Ascending aorta (tissue), 2 donors: ENCODE data around the gene C1QTNF1. TPM values are rescaled to one million over a fixed set of nuclear protein-coding genes. Genes with fewer than 3 reads are reported as not detected.
A peak's percentile ranks its signal among the peaks of the same experiment; 100 is the strongest.

Experiments used
- DNase-seq, 2 donors: peaks; one replicate each; pipeline ENCODE4 v3.0.0-alpha.2; 2019; ENCODE audit warnings: low spot score in 2 of 2
- H3K27ac ChIP-seq, 2 donors: fragments of 200-600 bp; sonication (generic); one replicate each; pipeline ENCODE4 v1.5.1; 2016 to 2017; ENCODE audit warnings: mild to moderate bottlenecking in 1 of 2
- H3K27me3 ChIP-seq: fragments of 200-600 bp; sonication (generic); one replicate; pipeline ENCODE4 v1.5.1; 2017
- H3K36me3 ChIP-seq, 2 donors: fragments of 200-600 bp; sonication (generic); one replicate each; pipeline ENCODE4 v1.5.1; 2016
- H3K4me1 ChIP-seq, 2 donors: fragments of 200-600 bp; sonication (generic); one replicate each; pipeline ENCODE4 v1.5.1; 2016 to 2017; ENCODE audit warnings: mild to moderate bottlenecking in 1 of 2
- H3K4me3 ChIP-seq, 2 donors: fragments of 200-600 bp; sonication (generic); one replicate each; pipeline ENCODE4 v1.5.1; 2016 to 2017; ENCODE audit warnings: mild to moderate bottlenecking in 1 of 2
- H3K9me3 ChIP-seq, 2 donors: fragments of 200-600 bp; sonication (generic); one replicate each; pipeline ENCODE4 v1.5.1; 2016
- intact Hi-C: fragments of 100-400 bp; cut with DNase I; formaldehyde crosslinking; loops from one replicate; pipeline ENCODE4 v1.15.1; 2023
- total RNA-seq: library from RNA; depleted of rRNA; stranded (reverse); fragments of >200 nt; gene quantifications from one replicate; pipeline ENCODE4 v1.1.0, GENCODE V29; 2016
- TF ChIP-seq, protein P1 (sequence below), 3 experiments: fragments of 200-600 bp in 2 of 3; fragments of 450-650 bp in 1 of 3; sonication (generic) in 2 of 3; IDR thresholded peaks; one replicate each; pipeline ENCODE4 v1.5.1; 2016 to 2019; ENCODE audit warnings: antibody characterized with exemption in 3 of 3, mild to moderate bottlenecking in 1 of 3, moderate library complexity in 1 of 3

C1QTNF1 gene
- total RNA-seq, 1 donor from 2014 or later: 435 TPM

DNA sequence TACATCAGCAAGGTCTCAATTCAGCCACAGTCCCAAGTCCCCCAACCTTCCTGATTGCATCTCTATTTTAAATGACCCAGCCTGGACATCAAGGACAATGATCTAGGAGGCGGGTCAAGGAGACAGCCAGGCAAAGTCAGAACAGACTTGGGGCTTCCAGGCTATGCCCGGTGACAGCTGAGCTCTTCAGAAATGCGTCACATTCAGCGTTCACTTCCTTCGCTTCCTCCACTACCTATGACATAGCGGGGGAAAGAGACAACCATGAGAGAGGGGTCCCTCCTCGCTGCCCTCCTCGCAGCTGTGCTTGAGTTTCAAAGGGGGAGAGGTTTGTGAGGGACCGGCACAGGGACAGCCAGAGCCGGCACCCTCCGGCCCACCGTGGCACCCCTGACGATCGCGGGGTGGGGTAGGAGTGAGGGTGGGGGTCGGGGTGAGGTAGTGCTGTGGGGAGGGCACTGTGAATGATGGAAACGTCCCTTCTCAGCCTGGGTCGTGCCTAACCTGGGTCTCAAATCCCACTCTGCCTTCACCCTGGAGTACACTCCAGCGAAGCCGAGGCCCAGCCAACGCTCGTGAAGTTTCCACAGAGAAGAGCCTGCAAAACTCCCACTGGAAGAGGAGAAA lies 31.9 kb upstream of the C1QTNF1 start:
- H3K9me3 ChIP-seq: no peaks in the 10 kb centered on the region
- peak in 1 of 2 donors; percentile 55 for DNase-seq
- peaks cover 2 to 7% of the 10 kb centered on the region in 2 donors for H3K4me1 ChIP-seq
- TF ChIP-seq, protein P1, sequence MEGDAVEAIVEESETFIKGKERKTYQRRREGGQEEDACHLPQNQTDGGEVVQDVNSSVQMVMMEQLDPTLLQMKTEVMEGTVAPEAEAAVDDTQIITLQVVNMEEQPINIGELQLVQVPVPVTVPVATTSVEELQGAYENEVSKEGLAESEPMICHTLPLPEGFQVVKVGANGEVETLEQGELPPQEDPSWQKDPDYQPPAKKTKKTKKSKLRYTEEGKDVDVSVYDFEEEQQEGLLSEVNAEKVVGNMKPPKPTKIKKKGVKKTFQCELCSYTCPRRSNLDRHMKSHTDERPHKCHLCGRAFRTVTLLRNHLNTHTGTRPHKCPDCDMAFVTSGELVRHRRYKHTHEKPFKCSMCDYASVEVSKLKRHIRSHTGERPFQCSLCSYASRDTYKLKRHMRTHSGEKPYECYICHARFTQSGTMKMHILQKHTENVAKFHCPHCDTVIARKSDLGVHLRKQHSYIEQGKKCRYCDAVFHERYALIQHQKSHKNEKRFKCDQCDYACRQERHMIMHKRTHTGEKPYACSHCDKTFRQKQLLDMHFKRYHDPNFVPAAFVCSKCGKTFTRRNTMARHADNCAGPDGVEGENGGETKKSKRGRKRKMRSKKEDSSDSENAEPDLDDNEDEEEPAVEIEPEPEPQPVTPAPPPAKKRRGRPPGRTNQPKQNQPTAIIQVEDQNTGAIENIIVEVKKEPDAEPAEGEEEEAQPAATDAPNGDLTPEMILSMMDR (IDR thresholded peaks at IDR 0.05): no peak
- no peaks in the 10 kb centered on the region for H3K27me3 ChIP-seq
- no peak overlapping the region for H3K4me3 ChIP-seq
- intact Hi-C loops: loop anchor here (2.0 to 5.0 kb wide), 2 partner anchors 51 to 400 kb away; no protein-coding TSS in a partner anchor
- H3K27ac ChIP-seq: no peak overlapping the region
- peaks cover 58 to 65% of the 10 kb centered on the region in 2 donors for H3K36me3 ChIP-seq

DNA sequence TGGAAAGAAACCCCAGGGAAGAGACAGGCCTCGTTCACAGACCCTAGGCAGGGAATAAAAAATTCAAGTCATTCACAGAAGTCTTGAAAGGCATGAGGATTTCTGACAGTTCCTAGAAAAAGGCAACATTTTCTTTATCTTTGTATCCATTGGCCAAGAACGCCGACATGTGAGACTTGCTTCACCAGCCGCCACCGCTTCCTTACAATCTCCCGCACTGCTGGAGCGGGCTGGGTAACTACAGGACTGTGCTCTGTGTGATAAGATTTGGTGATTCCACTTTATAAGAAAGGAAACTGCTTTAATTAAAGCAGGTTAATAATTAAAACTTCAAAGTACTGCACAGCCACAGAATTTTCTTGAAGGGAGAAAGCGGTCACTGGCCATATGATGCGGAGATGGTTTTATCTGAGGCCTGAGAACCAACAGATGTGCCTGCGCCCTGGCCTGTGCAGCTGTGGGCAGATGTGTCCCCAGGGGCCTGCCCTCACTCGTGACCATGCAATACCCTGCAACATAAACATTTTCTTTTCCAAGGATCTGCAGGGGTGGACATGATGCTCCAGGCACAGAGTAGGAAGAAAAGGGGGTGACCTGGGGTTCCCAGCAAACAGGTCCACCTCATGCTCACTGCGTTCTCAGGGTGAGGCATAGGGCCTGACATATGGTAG lies 31.3 kb upstream of the C1QTNF1 start:
- Histone ChIP-seq H3K9me3 (no peaks in the 10 kb centered on the region), H3K27me3 (no peaks in the 10 kb centered on the region), H3K36me3 (peaks cover 64 to 72% of the 10 kb centered on the region in 2 donors), H3K27ac (no peak overlapping the region), H3K4me3 (no peak overlapping the region), H3K4me1 (peaks cover under 1 to 10% of the 10 kb centered on the region in 2 donors)
- no peak for DNase-seq
- TF ChIP-seq, protein P1 (IDR thresholded peaks at IDR 0.05): no peak
- intact Hi-C loops: loop anchor here (2.0 to 5.0 kb wide), 2 partner anchors 50 to 400 kb away; no protein-coding TSS in a partner anchor

DNA sequence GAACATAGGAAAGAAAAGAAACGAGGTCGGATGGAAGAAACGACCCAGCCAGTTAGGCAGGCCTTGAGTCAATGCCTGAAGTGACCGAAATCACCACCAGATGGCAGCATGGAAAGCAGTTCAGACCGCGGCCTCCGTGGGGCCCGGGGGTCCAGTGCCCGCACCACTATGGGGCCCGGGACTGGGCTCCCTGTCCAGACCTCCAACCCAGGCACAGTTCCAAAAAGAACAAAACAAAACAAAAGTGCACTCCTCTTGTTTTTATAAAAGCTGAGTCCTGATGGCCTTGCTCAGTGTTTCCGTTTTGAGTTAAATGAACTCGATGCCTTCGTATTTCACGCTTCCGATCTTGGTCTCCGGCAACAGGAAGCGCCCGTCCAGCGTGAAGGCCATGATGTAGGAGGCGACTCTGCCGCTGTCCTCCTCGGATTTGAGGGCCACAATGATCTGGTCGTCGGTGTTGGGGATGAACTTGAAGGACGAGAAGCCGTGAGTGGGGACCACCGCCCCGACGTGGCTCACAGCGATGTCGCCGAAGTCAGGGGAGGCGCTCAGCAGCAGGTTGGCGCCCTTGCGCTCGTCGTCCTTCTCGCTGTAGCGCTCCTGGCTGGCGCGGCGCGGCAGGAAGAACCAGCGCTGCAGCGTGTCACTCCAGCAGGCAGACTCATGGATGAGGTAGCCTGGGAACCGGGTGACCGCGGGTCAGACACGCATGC lies 30.6 kb upstream of the C1QTNF1 start:
- intact Hi-C loops: loop anchor here (2.0 to 5.0 kb wide), 2 partner anchors 49 to 399 kb away; no protein-coding TSS in a partner anchor
- no peaks in the 10 kb centered on the region for H3K9me3 ChIP-seq
- DNase-seq: peak in 1 of 2 donors; percentile 73
- peaks cover 64 to 72% of the 10 kb centered on the region in 2 donors for H3K36me3 ChIP-seq
- no peak overlapping the region for H3K4me3 ChIP-seq
- TF ChIP-seq, protein P1 (IDR thresholded peaks at IDR 0.05): peak; percentile 57 to 82 (median 72)
- no peak overlapping the region for H3K27ac ChIP-seq
- H3K4me1 ChIP-seq: peaks cover 0 to 14% of the 10 kb centered on the region in 2 donors
- H3K27me3 ChIP-seq: no peaks in the 10 kb centered on the region

DNA sequence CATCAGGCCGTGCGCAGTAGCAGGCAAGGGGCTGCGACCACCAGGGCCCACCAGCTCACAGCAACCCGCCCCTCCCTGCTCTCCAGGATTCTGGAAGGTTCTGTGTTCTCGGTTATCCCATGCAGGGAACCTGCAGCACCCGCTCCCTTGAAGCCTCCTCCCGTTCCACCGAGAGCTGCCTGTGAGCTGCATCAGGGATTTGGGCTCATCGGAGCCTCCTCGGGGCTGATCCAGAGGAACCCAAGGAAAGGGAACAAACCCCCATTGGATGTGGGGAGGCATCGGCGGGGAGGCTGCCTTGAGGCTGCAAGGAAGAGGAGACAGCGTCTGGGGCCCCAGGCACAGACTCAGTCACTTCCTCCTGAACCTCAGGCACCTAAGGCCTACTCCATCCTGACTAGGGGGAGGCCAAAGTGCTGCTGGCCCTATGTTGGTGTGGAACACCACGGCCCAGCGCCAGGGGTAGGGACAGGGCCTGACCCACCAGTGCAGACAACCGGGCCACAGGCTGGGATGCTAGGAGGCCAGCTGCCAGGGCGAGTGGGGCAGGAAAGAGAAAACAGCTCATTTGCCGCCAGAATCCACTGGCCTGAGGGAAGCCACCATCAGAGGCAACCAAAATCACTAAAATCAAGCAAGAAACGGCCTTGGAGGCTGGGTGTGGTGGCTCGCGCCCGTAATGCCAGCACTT lies 29.8 kb upstream of the C1QTNF1 start:
- Histone ChIP-seq H3K9me3 (no peaks in the 10 kb centered on the region), H3K36me3 (peaks cover 64 to 72% of the 10 kb centered on the region in 2 donors), H3K4me3 (no peak overlapping the region), H3K27ac (no peak overlapping the region), H3K27me3 (no peaks in the 10 kb centered on the region), H3K4me1 (peaks cover 0 to 21% of the 10 kb centered on the region in 2 donors)
- DNase-seq: peak in 1 of 2 donors; percentile 60
- TF ChIP-seq, protein P1 (IDR thresholded peaks at IDR 0.05): no peak
- intact Hi-C loops: loop anchor here (2.0 to 5.0 kb wide), 2 partner anchors 49 to 398 kb away; no protein-coding TSS in a partner anchor
